GM12891 (cell line): Measurements from ENCODE around the gene MAML2.

Experiments used
- DNase-seq: peaks from one replicate; pipeline ENCODE4 v3.0.0; 2011; ENCODE audit warnings: low spot score; ENCODE audit not compliant: insufficient read length
- FAIRE-seq: peaks from 2 replicates; lab custom pipeline; 2011; peaks lifted over from hg19 to GRCh38; lab: Jason Lieb, UNC
- PAX5 ChIP-seq: IDR thresholded peaks from 2 replicates; pipeline ENCODE4 v1.6.1; 2011; ENCODE audit warnings: low read length, moderate library complexity, mild to moderate bottlenecking; ENCODE audit not compliant: insufficient read depth, severe bottlenecking
- POLR2A ChIP-seq: IDR thresholded peaks from 2 replicates; pipeline ENCODE4 v1.6.1; 2011; ENCODE audit warnings: low read depth, low read length, control low read depth
- POLR2AphosphoS5 ChIP-seq: IDR thresholded peaks from 2 replicates; pipeline ENCODE4 v1.6.1; 2011; ENCODE audit warnings: low read depth, low read length, control low read depth
- POU2F2 ChIP-seq: IDR thresholded peaks from 2 replicates; pipeline ENCODE4 v1.6.1; 2011; ENCODE audit warnings: low read depth, mild to moderate bottlenecking, control low read depth, low read length, moderate library complexity
- SPI1 ChIP-seq: IDR thresholded peaks from 2 replicates; pipeline ENCODE4 v1.6.1; 2011; ENCODE audit warnings: low read depth, low read length, control low read depth
- TAF1 ChIP-seq: IDR thresholded peaks from 2 replicates; pipeline ENCODE4 v1.6.1; 2011; ENCODE audit warnings: low read depth, low read length, control low read depth

The MAML2 gene

DNA sequence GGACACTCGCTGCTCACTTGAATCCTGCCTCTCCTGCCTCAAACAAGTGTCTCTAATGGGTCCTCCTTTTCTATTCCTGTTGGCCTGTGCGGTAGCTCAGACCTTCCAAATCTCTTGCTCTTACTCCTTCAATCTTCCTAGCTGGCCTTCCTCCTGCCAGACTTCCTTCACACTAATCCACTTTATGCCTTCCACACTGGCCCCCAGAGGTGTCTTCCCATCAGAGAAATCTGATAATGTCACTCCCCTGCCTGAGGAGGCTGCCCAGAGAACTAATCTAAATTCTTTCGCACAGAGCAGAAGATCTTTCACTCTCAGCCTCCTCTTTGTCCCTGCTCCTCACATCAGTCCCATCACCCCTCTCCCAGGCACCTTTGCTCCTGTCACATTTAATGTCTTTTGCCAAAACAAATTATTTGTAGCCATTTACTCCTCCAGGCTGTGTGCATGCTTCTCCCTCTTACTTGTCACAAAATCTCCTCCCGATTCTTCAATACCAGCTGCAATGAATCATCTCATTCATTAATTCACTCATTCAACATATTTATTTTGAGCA lies 175.7 kb downstream of the MAML2 start:
- TF ChIP-seq PAX5 (no peak), SPI1 (no peak), POU2F2 (no peak)
- DNase-seq (no peak), FAIRE-seq (no peak)

DNA sequence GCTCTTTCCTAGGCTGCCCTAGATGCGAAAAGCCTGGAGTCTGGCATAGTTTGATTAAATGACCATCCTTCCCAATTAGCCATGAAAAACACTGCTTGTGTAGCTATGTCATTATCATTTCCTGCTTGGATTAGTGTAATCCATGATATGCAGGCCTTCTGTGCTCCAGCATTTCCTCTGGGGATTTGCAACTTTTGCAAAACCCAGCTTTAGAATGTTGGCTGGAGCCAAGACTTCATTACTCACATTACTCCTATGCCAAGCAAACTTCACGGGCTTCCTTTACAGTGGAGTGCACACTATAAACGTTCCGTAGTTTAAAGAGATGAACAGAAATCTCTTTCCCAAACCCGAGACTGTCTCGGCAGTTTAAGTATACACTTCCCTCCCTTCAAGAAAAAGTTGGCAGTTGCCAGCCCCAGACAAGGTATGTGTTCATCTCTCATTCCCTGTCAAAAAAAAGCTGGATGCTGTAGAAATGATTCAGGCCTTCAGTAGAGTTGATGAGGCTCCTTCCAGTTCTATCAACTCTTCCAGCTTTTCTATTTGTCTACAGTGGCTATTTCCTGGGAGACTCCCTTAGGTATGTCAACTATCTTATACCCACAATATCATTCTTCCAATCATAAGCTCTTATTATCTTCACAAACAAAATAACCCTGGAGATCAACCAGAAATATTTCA lies 180.0 kb downstream of the MAML2 start:
- FAIRE-seq (no peak), DNase-seq (no peak)
- no peak for TF ChIP-seq SPI1
- TF ChIP-seq TAF1 = no peak
- no peak for TF ChIP-seq POLR2A

DNA sequence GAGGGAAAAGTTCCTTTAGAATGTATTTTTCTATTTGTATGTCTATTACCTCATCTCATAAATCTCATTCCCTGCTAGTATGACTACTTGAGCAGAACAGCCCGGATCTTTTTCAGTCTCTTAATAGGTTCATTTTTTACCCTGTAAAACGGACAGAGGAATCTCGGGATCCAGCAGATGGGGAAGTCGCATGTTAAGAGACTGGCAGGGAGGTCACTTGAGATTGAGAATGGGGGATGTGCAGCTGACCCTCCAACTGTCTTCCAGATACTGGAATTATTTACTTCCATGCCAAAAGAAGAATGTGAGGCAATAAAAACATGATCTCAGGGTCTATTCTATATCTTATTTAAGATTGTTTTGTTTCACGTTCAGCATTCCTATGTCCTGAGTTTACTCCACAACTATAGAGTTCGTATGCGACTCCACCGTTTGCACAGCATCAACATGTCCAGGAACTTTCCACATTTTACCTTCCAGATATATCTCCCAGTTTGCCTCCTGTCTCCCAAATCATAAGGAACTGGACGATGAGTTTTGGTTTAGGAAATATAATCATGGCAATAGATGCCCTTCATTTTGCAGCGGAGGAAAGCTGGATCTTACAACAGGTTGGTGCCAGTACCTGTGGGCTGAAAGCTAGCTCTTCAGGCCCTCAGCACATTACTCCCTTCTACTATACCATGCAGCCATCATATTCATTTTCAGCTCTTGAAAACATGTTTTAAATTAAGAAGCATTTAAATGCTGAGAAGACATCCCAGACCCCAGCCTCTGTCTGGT lies 181.5 kb downstream of the MAML2 start:
- TF ChIP-seq POLR2A (no peak), TAF1 (no peak), SPI1 (no peak), PAX5 (no peak), POLR2AphosphoS5 (no peak), POU2F2 (no peak)
- FAIRE-seq (no peak), DNase-seq (no peak)

DNA sequence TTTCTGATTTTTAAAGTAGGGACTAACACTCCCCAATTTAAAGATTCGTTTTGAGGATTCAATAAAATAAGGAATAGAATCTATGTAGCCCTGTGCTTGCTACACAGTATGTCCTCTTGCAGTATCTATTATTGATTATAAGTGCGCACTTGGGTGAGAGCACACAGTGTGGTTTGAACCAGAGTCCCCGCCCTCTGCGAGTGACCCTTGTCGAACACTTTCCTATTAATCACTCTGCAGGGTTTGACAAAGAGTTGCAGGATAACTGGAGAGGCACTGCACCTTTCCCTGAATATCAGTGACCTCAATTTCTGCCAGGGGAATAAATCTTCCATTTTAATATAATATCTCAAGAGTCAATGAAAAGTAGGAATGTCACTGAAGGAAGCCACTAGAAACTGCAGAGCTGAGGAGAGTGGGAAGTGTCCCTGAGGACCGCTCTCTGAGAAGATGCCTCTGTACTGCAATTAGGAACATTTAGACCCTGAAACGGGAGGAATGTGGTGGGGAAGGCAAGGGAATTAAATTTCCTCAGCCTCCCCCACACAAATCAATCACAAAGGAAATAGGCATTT lies 182.2 kb downstream of the MAML2 start:
- TF ChIP-seq PAX5 = no peak
- TF ChIP-seq POLR2AphosphoS5 = no peak
- TF ChIP-seq TAF1 = no peak
- no peak for TF ChIP-seq SPI1
- TF ChIP-seq POU2F2 = no peak
- TF ChIP-seq POLR2A = no peak
- no peak for DNase-seq
- FAIRE-seq = no peak

DNA sequence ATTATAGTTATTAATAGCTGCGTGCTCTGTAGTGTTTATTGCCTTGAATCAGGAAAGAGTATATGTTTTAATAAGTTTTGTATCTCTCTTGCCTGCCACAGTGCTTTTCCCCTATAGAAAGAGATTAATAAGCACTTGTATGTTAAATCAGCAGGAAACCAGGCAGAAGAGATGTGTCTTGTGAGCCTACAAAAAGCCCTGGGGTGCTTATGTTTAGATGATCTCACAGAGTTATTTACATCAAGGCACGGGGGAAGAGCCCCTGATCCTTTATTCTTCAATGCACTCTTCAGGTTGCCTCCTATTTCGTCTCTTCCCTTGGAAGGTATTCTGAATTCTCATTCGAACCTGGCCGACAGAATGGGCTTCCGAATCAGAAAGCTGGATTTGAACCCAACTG lies 183.0 kb downstream of the MAML2 start:
- DNase-seq = no peak
- FAIRE-seq = no peak
- TF ChIP-seq POLR2AphosphoS5 (no peak), POU2F2 (no peak), PAX5 (no peak), TAF1 (no peak), SPI1 (no peak), POLR2A (no peak)

DNA sequence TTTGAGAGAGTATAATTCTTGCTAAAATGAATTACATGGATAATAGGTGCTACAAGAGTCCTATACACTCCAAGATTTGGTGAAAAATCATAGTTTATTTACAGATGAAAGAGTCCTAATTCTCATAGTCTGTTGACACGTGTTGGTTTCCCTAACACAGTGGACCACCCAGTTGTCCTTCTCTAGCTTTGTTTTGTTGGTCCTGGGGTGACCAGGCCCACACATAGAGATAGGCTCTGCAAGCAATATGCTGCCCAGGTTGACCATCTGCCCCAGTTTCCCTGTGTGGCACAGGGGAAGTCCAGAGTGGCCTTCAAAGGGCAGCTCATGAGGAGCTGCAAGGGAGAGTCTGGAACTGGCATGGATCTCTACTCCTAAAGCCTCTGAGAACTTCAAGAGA lies 184.9 kb downstream of the MAML2 start:
- no peak for DNase-seq
- TF ChIP-seq TAF1 (no peak), POLR2AphosphoS5 (no peak), PAX5 (no peak), POU2F2 (no peak), SPI1 (no peak), POLR2A (no peak)
- no peak for FAIRE-seq

DNA sequence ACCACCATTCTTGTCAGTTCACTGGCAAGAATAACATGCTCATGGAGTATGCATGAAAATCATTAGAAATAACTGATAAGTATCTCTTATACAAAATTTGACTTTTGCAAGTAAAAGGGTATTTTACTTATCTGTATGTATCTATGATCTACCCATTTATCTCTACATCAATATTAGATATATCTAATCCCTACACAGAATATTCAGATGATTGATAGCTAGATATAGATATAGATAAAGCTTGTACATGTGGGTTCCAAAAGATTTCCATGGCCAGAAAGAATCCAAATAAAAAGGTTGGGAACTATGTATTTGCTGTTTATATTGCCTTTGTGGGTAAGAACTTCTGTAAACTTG lies 185.5 kb downstream of the MAML2 start:
- TF ChIP-seq PAX5 (no peak), SPI1 (no peak), TAF1 (no peak), POLR2AphosphoS5 (no peak), POU2F2 (no peak), POLR2A (no peak)
- DNase-seq (no peak), FAIRE-seq (no peak)

DNA sequence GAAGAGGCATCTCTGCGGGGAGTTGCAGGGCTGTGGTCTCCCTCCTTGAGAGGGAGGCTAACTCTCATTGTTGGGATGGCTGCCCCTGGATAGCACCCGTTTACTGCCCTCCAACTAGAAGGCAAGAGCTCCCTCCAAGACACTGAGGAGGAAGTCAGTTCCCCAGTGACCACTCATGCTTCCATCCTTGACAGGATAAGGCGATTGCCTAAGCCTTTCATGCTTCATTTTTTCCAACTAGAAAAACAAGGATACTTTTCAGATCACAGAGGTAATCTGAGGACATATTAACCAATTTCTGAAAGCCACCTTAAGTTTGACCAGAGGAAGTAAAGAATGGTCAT lies 186.6 kb downstream of the MAML2 start:
- TF ChIP-seq POLR2A (peak; percentile 31; the same call in 1 of the 2 replicates), SPI1 (no peak)
- DNase-seq (no peak), FAIRE-seq (peak; percentile 74)

DNA sequence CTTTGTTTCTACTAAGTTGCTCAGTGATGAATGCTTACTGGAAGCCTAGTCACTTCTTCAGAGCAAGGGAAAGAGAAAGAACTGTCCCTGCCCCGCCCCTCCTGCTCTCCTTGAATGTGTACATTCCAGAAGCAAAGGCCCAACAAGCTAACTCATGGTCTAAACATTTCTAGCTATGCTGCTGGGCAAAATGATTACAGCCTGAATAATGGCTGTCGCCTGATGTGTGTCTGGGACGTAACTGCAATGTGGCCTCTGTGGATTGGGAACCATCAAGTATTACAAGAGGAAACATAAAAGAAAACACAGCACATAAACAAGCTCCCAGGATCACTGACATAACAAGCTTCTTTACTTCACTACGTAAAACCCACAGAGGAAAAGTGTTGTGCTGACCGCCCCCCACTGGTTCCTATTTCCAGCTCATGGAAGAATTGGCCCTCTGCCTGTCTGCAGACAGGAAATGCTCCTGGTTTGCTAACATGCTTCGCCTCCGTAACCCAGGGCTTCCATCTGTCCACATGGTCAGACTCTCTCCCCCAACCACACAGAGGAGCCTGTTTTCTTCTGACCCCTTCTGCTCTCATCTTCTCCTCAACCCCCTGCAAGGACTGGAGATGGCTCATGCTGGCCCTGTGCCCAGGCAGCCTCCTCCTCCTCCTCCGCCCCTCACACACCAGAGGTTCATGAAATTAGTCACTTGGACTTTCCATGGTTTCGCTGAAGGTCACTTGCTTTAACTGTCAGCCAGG lies 187.2 kb downstream of the MAML2 start:
- no peak for DNase-seq
- no peak for FAIRE-seq
- TF ChIP-seq POU2F2 (peak; percentile 58; the same call in 1 of the 2 replicates), SPI1 (no peak), TAF1 (0 out of 2 replicates have a peak, but pooled peaks have one; percentile 32), POLR2AphosphoS5 (0 out of 2 replicates have a peak, but pooled peaks have one; percentile 63), PAX5 (peak; percentile 54), POLR2A (no peak)
